Hypothalamus (tissue), 51 donors: ENCODE measurements around the gene STX17.

Source experiments
- DNase-seq, 51 donors: peaks; one replicate each; lab custom pipeline; 2025; lab: John Stamatoyannopoulos, UW

STX17 gene

GRCh38 chr9:99905833-99906402, 536 bp upstream of the STX17 start:
- peak in 2 of 51 donors; percentile 9 to 43 for DNase-seq

- peak in 1 of 51 donors; percentile 29 for DNase-seq
Observed at GRCh38 chr9:99907208-99907532, 716 bp downstream of the STX17 start.

- DNase-seq, result no peak
Observed at GRCh38 chr9:99911600-99911999, 5.1 kb downstream of the STX17 start.

- DNase-seq, result no peak
Observed at GRCh38 chr9:99916650-99917049, 10.2 kb downstream of the STX17 start.

GRCh38 chr9:99918134-99918533, 11.7 kb downstream of the STX17 start:
- no peak for DNase-seq

- no peak for DNase-seq
Observed at GRCh38 chr9:99919930-99920329, 13.5 kb downstream of the STX17 start.

- no peak for DNase-seq
Observed at GRCh38 chr9:99921875-99922710, 15.6 kb downstream of the STX17 start.

- DNase-seq, result no peak
Observed at GRCh38 chr9:99922711-99923030, 16.2 kb downstream of the STX17 start.

GRCh38 chr9:99925541-99925940, 19.1 kb downstream of the STX17 start:
- DNase-seq, result no peak

- DNase-seq, result no peak
Observed at GRCh38 chr9:99929652-99930051, 23.2 kb downstream of the STX17 start.

- no peak for DNase-seq
Observed at GRCh38 chr9:99931155-99931840, 24.8 kb downstream of the STX17 start.

GRCh38 chr9:99936947-99937587, 30.6 kb downstream of the STX17 start:
- DNase-seq, result no peak

- DNase-seq, result no peak
Observed at GRCh38 chr9:99947395-99947794, 40.9 kb downstream of the STX17 start.

GRCh38 chr9:99948482-99948881, 42.0 kb downstream of the STX17 start:
- DNase-seq, result no peak

- no peak for DNase-seq
Observed at GRCh38 chr9:99948896-99949295, 42.4 kb downstream of the STX17 start.

GRCh38 chr9:99953861-99954507, 47.5 kb downstream of the STX17 start:
- no peak for DNase-seq

GRCh38 chr9:99954819-99955218, 48.4 kb downstream of the STX17 start:
- DNase-seq, result no peak

GRCh38 chr9:99955606-99956005, 49.2 kb downstream of the STX17 start:
- no peak for DNase-seq

- DNase-seq, result peak in 2 of 51 donors; percentile 5
Observed at GRCh38 chr9:99962680-99963261, 56.3 kb downstream of the STX17 start.

- no peak for DNase-seq
Observed at GRCh38 chr9:99964336-99964735, 57.9 kb downstream of the STX17 start.

GRCh38 chr9:99966001-99966400, 59.5 kb downstream of the STX17 start:
- no peak for DNase-seq
